Neutrophil (primary cell): ENCODE measurements around the gene CCDC194.
A peak's percentile ranks its signal among the peaks of the same experiment; 100 is the strongest.
"Not testable (repeated sequence)": the region's sequence is repeated elsewhere in the genome, so short reads cannot be mapped to it uniquely, and the experiment has no call there.

ENCODE experiments used
- H3K27ac ChIP-seq: fragments of 200-600 bp; sonication (generic); 2 replicates; pipeline ENCODE4 v1.5.1; 2016; ENCODE audit warnings: mild to moderate bottlenecking, moderate library complexity
- H3K27me3 ChIP-seq: fragments of 200-600 bp; sonication (generic); 2 replicates; pipeline ENCODE4 v1.6.0; 2016; ENCODE audit warnings: mild to moderate bottlenecking
- H3K36me3 ChIP-seq: fragments of 200-600 bp; sonication (generic); 2 replicates; pipeline ENCODE4 v1.5.1; 2017
- H3K4me1 ChIP-seq, 2 experiments: fragments of 200-600 bp in 1 of 2; sonication (generic) in 1 of 2; 1 replicate in 1 of 2; 2 replicates in 1 of 2; pipeline versions ENCODE4 v1.5.1 to v1.6.1; 2013 to 2016; ENCODE audit warnings: low read depth in 1 of 2, low read length in 1 of 2, mild to moderate bottlenecking in 1 of 2, moderate library complexity in 1 of 2; ENCODE audit not compliant: control insufficient read depth in 1 of 2, insufficient read depth in 1 of 2
- H3K4me3 ChIP-seq, 2 experiments: fragments of 200-600 bp in 1 of 2; sonication (generic) in 1 of 2; 1 replicate in 1 of 2; 2 replicates in 1 of 2; pipeline ENCODE4 v1.5.1; 2013 to 2016; ENCODE audit warnings: low read depth in 1 of 2, low read length in 1 of 2, mild to moderate bottlenecking in 1 of 2, moderate library complexity in 1 of 2
- H3K9me3 ChIP-seq: fragments of 200-600 bp; sonication (generic); 2 replicates; pipeline ENCODE4 v1.5.1; 2016
- CTCF ChIP-seq: fragments of 200-600 bp; sonication (generic); IDR thresholded peaks from 2 replicates; pipeline ENCODE4 v1.5.1; 2016; ENCODE audit warnings: antibody characterized with exemption

CCDC194 gene

GRCh38 chr19:17378271-17378670 lies 15.7 kb downstream of the CCDC194 start:
- TF ChIP-seq CTCF, result no peak

GRCh38 chr19:17376935-17377600 lies 16.9 kb downstream of the CCDC194 start, which contains the start of gene PLVAP:
Gene PLVAP, minus strand, starts transcription at chr19:17377342. Its CDS starts 54 bp downstream, at chr19:17377288.
- no peak for TF ChIP-seq CTCF
- H3K4me3 ChIP-seq, result no peak within 1 kb of the TSS
- no peaks in the 10 kb centered on the region for H3K9me3 ChIP-seq

More at GRCh38 chr19:17378271-17378670, 15.7 kb downstream of the CCDC194 start:
- no peak overlapping the region for H3K4me3 ChIP-seq
- peaks cover 7 to 9% of the 10 kb centered on the region in 2 experiments for H3K4me1 ChIP-seq
- H3K27ac ChIP-seq, result no peak overlapping the region
- no peaks in the 10 kb centered on the region for H3K9me3 ChIP-seq
- H3K27me3 ChIP-seq, result peaks cover 34% of the 10 kb centered on the region
- H3K36me3 ChIP-seq, result no peaks in the 10 kb centered on the region

GRCh38 chr19:17370026-17370587 lies 23.9 kb downstream of the CCDC194 start:
- no peaks in the 10 kb centered on the region for H3K9me3 ChIP-seq
- H3K27me3 ChIP-seq, result no peaks in the 10 kb centered on the region
- peaks cover 13% of the 10 kb centered on the region in 2 experiments for H3K4me1 ChIP-seq
- peak overlapping the region in 1 of 2 experiments; percentile 19 for H3K4me3 ChIP-seq
- TF ChIP-seq CTCF, result no peak
- H3K36me3 ChIP-seq, result no peaks in the 10 kb centered on the region
- peak overlapping the region; percentile 70 for H3K27ac ChIP-seq

More at GRCh38 chr19:17376935-17377600, 16.9 kb downstream of the CCDC194 start, which contains the start of gene PLVAP:
- peaks cover 0 to 6% of the 10 kb centered on the region in 2 experiments for H3K4me1 ChIP-seq
- H3K27me3 ChIP-seq, result peaks cover 34% of the 10 kb centered on the region
- no peak within 1 kb of the TSS for H3K27ac ChIP-seq
- no peaks in the 10 kb centered on the region for H3K36me3 ChIP-seq

- H3K4me3 ChIP-seq, result no peak overlapping the region
- no peak overlapping the region for H3K27ac ChIP-seq
- peaks cover 10 to 11% of the 10 kb centered on the region in 2 experiments for H3K4me1 ChIP-seq
- H3K36me3 ChIP-seq, result no peaks in the 10 kb centered on the region
- H3K27me3 ChIP-seq, result peaks cover 12% of the 10 kb centered on the region
- no peaks in the 10 kb centered on the region for H3K9me3 ChIP-seq
- TF ChIP-seq CTCF, result no peak
Measured at GRCh38 chr19:17365361-17365760, 28.6 kb downstream of the CCDC194 start.

- H3K4me1 ChIP-seq, H3K4me3 ChIP-seq, H3K27ac ChIP-seq, H3K36me3 ChIP-seq, H3K9me3 ChIP-seq: not testable (repeated sequence)
- peaks cover 12% of the 10 kb centered on the region for H3K27me3 ChIP-seq
Measured at GRCh38 chr19:17363852-17364605, 30.0 kb downstream of the CCDC194 start.
